GM21723 (cell line): ENCODE results near the gene CHSY1.
"Not testable (repeated sequence)": the region's sequence is repeated elsewhere in the genome, so short reads cannot be mapped to it uniquely, and the experiment has no call there.

Experiments used
- ATAC-seq: cut with Tn5 transposase; IDR thresholded peaks from one replicate; pipeline ENCODE4 v1.9.1; 2021; ENCODE audit warnings: mild to moderate bottlenecking, moderate library complexity; ENCODE audit not compliant: unreplicated experiment

Gene CHSY1

GRCh38 chr15:101251830-101252820, at the start of gene CHSY1:
CHSY1 (minus strand) TSS chr15:101252048; CDS start chr15:101251456, 592 bp downstream.
- peak; percentile 72 for ATAC-seq

GRCh38 chr15:101296418-101297405, 44.9 kb upstream of the CHSY1 start:
- no peak for ATAC-seq

GRCh38 chr15:101295607-101296161, 43.8 kb upstream of the CHSY1 start:
- no peak for ATAC-seq

GRCh38 chr15:101294731-101295606, 43.1 kb upstream of the CHSY1 start, which contains the start of gene SNRPA1:
SNRPA1 (minus strand) TSS chr15:101295248; CDS start chr15:101295178, 70 bp downstream.
- ATAC-seq, result peak; percentile 76

- no peak for ATAC-seq
Measured at GRCh38 chr15:101293122-101293521, 41.3 kb upstream of the CHSY1 start.

- ATAC-seq, result no peak
Measured at GRCh38 chr15:101288905-101289513, 37.2 kb upstream of the CHSY1 start.

GRCh38 chr15:101287342-101287741, 35.5 kb upstream of the CHSY1 start:
- not testable (repeated sequence) for ATAC-seq

- ATAC-seq, result no peak
Measured at GRCh38 chr15:101286471-101287114, 34.7 kb upstream of the CHSY1 start.

- ATAC-seq, result no peak
Measured at GRCh38 chr15:101283931-101284330, 32.1 kb upstream of the CHSY1 start.

GRCh38 chr15:101280007-101280406, 28.2 kb upstream of the CHSY1 start:
- no peak for ATAC-seq

- no peak for ATAC-seq
Measured at GRCh38 chr15:101277943-101278564, 26.2 kb upstream of the CHSY1 start.

- peak; percentile 88 for ATAC-seq
Measured at GRCh38 chr15:101277038-101277822, 25.4 kb upstream of the CHSY1 start, which contains the start of gene SELENOS. SELENOS (minus strand) TSS chr15:101277485; CDS start chr15:101277417, 68 bp downstream.

GRCh38 chr15:101276501-101277037, 24.7 kb upstream of the CHSY1 start:
- peak; percentile 46 for ATAC-seq

GRCh38 chr15:101275018-101275417, 23.2 kb upstream of the CHSY1 start:
- ATAC-seq, result peak; percentile 43

- no peak for ATAC-seq
Measured at GRCh38 chr15:101273534-101273933, 21.7 kb upstream of the CHSY1 start.

- ATAC-seq, result no peak
Measured at GRCh38 chr15:101272584-101272983, 20.7 kb upstream of the CHSY1 start.
